Fibroblast of mammary gland (primary cell): ENCODE measurements around the gene EXOC3L2.

Experiments
- DNase-seq: peaks from one replicate; pipeline ENCODE4 v3.0.0-alpha.2; 2010; ENCODE audit warnings: low read depth
- H3K4me3 ChIP-seq: 2 replicates; pipeline ENCODE4 v1.5.1; 2011; ENCODE audit warnings: low read depth, mild to moderate bottlenecking, low read length, moderate library complexity; ENCODE audit not compliant: control insufficient read depth
- TF ChIP-seq, protein P1 (sequence below): conservative IDR thresholded peaks from 2 replicates; pipeline ENCODE4 v1.5.1; 2011; ENCODE audit warnings: low read depth, low read length, inconsistent platforms; ENCODE audit not compliant: control insufficient read depth, insufficient read depth

Gene EXOC3L2

DNA sequence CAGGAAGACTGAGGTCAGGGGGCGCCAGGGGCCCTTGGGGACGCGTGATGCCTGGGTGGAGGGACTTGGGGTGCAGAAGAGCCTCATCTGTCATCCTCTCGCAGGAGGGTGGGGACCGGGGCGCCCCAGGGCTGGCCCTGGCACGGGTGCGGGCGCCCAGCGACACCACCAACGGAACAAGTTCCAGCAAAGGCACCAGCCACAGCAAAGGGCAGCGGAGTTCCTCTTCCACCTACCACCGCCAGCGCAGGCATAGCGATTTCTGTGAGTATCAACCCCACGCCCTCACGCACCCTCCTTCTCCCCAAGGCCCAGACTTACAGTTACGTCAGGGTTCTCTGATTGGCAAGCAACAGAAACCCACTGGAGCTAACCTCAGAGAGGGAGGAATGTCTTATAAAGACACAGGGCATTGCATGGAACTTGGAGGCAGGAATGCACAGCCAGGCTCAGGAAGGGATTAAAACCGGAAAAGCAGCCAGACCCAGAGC lies 35.3 kb upstream of the EXOC3L2 start:
- DNase-seq, result no peak
- H3K4me3 ChIP-seq, result no peak overlapping the region
- TF ChIP-seq, protein P1, sequence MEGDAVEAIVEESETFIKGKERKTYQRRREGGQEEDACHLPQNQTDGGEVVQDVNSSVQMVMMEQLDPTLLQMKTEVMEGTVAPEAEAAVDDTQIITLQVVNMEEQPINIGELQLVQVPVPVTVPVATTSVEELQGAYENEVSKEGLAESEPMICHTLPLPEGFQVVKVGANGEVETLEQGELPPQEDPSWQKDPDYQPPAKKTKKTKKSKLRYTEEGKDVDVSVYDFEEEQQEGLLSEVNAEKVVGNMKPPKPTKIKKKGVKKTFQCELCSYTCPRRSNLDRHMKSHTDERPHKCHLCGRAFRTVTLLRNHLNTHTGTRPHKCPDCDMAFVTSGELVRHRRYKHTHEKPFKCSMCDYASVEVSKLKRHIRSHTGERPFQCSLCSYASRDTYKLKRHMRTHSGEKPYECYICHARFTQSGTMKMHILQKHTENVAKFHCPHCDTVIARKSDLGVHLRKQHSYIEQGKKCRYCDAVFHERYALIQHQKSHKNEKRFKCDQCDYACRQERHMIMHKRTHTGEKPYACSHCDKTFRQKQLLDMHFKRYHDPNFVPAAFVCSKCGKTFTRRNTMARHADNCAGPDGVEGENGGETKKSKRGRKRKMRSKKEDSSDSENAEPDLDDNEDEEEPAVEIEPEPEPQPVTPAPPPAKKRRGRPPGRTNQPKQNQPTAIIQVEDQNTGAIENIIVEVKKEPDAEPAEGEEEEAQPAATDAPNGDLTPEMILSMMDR, result no peak

GRCh38 chr19:45279587-45280192 lies 34.5 kb upstream of the EXOC3L2 start:
- H3K4me3 ChIP-seq, result no peak overlapping the region
- TF ChIP-seq, protein P1, result no peak
- DNase-seq, result no peak

DNA sequence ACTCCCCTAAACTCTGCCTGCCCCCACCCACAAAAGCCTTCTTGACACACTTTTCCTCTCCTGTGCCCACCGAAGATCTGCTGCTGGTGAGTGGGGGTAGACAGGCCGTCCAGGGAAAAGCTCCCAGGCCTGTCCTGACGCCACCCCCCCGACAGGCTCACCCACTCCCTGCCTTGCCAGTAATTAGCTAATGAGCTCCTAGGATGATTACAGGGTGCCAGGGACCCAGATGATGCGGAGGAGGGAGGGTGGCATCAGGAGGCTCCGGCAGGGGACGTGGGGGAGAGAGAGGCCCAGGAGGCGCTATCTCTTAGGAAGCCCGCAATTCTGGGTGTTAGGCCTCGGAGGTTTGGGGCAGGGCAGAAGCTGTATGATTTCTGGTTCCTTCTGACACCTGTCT lies 32.9 kb upstream of the EXOC3L2 start:
- no peak overlapping the region for H3K4me3 ChIP-seq
- DNase-seq, result no peak
- TF ChIP-seq, protein P1, result no peak

- TF ChIP-seq, protein P1, result no peak
- H3K4me3 ChIP-seq, result no peak overlapping the region
- DNase-seq, result no peak
Observed at GRCh38 chr19:45276284-45276687, 31.1 kb upstream of the EXOC3L2 start.

- TF ChIP-seq, protein P1, result no peak
- DNase-seq, result no peak
- no peak overlapping the region for H3K4me3 ChIP-seq
Observed at GRCh38 chr19:45275370-45275971, 30.3 kb upstream of the EXOC3L2 start.

GRCh38 chr19:45273521-45273855 lies 28.3 kb upstream of the EXOC3L2 start:
- H3K4me3 ChIP-seq, result no peak overlapping the region
- TF ChIP-seq, protein P1, result no peak
- DNase-seq, result no peak
